MM.1S (cell line): ENCODE data around the gene MYADML2.

Experiments used
- DNase-seq: peaks from one replicate; pipeline ENCODE4 v3.0.0-alpha.2; 2015
- H2AFZ ChIP-seq: fragments of 300-600 bp; sonication (generic); 2 replicates; pipeline ENCODE4 v1.6.0; 2016; ENCODE audit warnings: antibody characterized with exemption, low read length
- H3F3A ChIP-seq: fragments of 300-600 bp; sonication (generic); 2 replicates; pipeline ENCODE4 v1.6.1; 2016; ENCODE audit warnings: mild to moderate bottlenecking, antibody characterized with exemption, low read length, moderate library complexity, mixed read lengths; ENCODE audit not compliant: insufficient read depth
- H3K27ac ChIP-seq: fragments of 300-600 bp; sonication (generic); 2 replicates; pipeline ENCODE4 v1.5.1; 2016; ENCODE audit warnings: mild to moderate bottlenecking, low read length
- H3K27me3 ChIP-seq: fragments of 300-600 bp; sonication (generic); replicated peaks from 2 replicates; pipeline ENCODE4 v1.6.0; 2016; ENCODE audit warnings: low read length; ENCODE audit not compliant: insufficient read depth
- H3K36me3 ChIP-seq: fragments of 300-600 bp; sonication (generic); replicated peaks from 2 replicates; pipeline ENCODE4 v1.6.1; 2016; ENCODE audit warnings: mild to moderate bottlenecking, low read length, mixed read lengths; ENCODE audit not compliant: insufficient read depth
- H3K4me1 ChIP-seq: fragments of 300-600 bp; sonication (generic); 2 replicates; pipeline ENCODE4 v1.6.1; 2016; ENCODE audit warnings: low read length, mixed read lengths
- H3K4me2 ChIP-seq: fragments of 300-600 bp; sonication (generic); 2 replicates; pipeline ENCODE4 v1.6.0; 2016; ENCODE audit warnings: low read depth, low read length
- H3K4me3 ChIP-seq: fragments of 300-600 bp; sonication (generic); 2 replicates; pipeline ENCODE4 v1.5.1; 2016; ENCODE audit warnings: low read length, mixed read lengths
- H3K79me2 ChIP-seq: fragments of 300-600 bp; sonication (generic); 2 replicates; pipeline ENCODE4 v1.6.1; 2016; ENCODE audit warnings: mixed run types, low read length, mixed read lengths
- H3K9ac ChIP-seq: fragments of 300-600 bp; sonication (generic); 2 replicates; pipeline ENCODE4 v1.6.1; 2016; ENCODE audit warnings: low read length, mixed read lengths
- H3K9me2 ChIP-seq: fragments of 300-600 bp; sonication (generic); replicated peaks from 2 replicates; pipeline ENCODE4 v1.6.1; 2016; ENCODE audit warnings: mild to moderate bottlenecking, low read length, mixed read lengths; ENCODE audit not compliant: insufficient read depth
- H3K9me3 ChIP-seq: fragments of 300-600 bp; sonication (generic); replicated peaks from 2 replicates; pipeline ENCODE4 v1.6.1; 2016; ENCODE audit warnings: mild to moderate bottlenecking, low read length, mixed read lengths; ENCODE audit not compliant: insufficient read depth
- H4K20me1 ChIP-seq: fragments of 300-600 bp; sonication (generic); 2 replicates; pipeline ENCODE4 v1.6.1; 2016; ENCODE audit warnings: mild to moderate bottlenecking, low read length, moderate library complexity, mixed read lengths; ENCODE audit not compliant: insufficient read depth
- CTCF ChIP-seq: fragments of 300-600 bp; sonication (generic); IDR thresholded peaks from 2 replicates; pipeline ENCODE4 v1.5.1; 2016; ENCODE audit warnings: antibody characterized with exemption, low read length, mixed read lengths
- EZH2 ChIP-seq: fragments of 300-600 bp; sonication (generic); optimal IDR thresholded peaks from 2 replicates; pipeline ENCODE3; 2017; ENCODE audit warnings: low read depth, mild to moderate bottlenecking, antibody characterized with exemption, low read length, mixed read lengths
- EZH2phosphoT487 ChIP-seq: fragments of 300-600 bp; sonication (generic); IDR thresholded peaks from 2 replicates; pipeline ENCODE4 v1.6.1; 2018; ENCODE audit warnings: antibody characterized with exemption, low read length

MYADML2 gene

GRCh38 chr17:81934850-81935708 lies 12.0 kb downstream of the MYADML2 start:
- Histone ChIP-seq H4K20me1 (no peaks in the 10 kb centered on the region), H3K27me3 (peaks cover 19% of the 10 kb centered on the region), H3K4me2 (no peak overlapping the region), H3K79me2 (peaks cover 12% of the 10 kb centered on the region), H3K4me3 (no peak overlapping the region), H3K4me1 (no peaks in the 10 kb centered on the region), H3K9me3 (no peaks in the 10 kb centered on the region), H2AFZ (no peak overlapping the region), H3K36me3 (no peaks in the 10 kb centered on the region), H3K27ac (no peak overlapping the region), H3K9ac (no peak overlapping the region), H3F3A (no peaks in the 10 kb centered on the region), H3K9me2 (no peaks in the 10 kb centered on the region)
- no peak for DNase-seq
- TF ChIP-seq EZH2phosphoT487 = no peak
- TF ChIP-seq EZH2 = no peak
- TF ChIP-seq CTCF = no peak

GRCh38 chr17:81934098-81934757 lies 12.8 kb downstream of the MYADML2 start:
- no peak overlapping the region for H3K27ac ChIP-seq
- no peaks in the 10 kb centered on the region for H4K20me1 ChIP-seq
- H3F3A ChIP-seq = no peaks in the 10 kb centered on the region
- H3K4me3 ChIP-seq = no peak overlapping the region
- no peaks in the 10 kb centered on the region for H3K4me1 ChIP-seq
- H3K9me3 ChIP-seq = no peaks in the 10 kb centered on the region
- DNase-seq = no peak
- H3K36me3 ChIP-seq = no peaks in the 10 kb centered on the region
- peaks cover 12% of the 10 kb centered on the region for H3K79me2 ChIP-seq
- TF ChIP-seq CTCF (no peak), EZH2phosphoT487 (no peak), EZH2 (no peak)
- H2AFZ ChIP-seq = no peak overlapping the region
- H3K9me2 ChIP-seq = no peaks in the 10 kb centered on the region
- H3K9ac ChIP-seq = no peak overlapping the region
- H3K27me3 ChIP-seq = peaks cover 11% of the 10 kb centered on the region; the same call in 1 of the 2 replicates
- no peak overlapping the region for H3K4me2 ChIP-seq

- Histone ChIP-seq H3K9ac (no peak overlapping the region), H3F3A (no peaks in the 10 kb centered on the region), H3K4me3 (no peak overlapping the region), H3K36me3 (no peaks in the 10 kb centered on the region), H4K20me1 (no peaks in the 10 kb centered on the region), H3K4me2 (no peak overlapping the region), H3K27ac (no peak overlapping the region), H3K4me1 (peaks cover 4% of the 10 kb centered on the region; the same call in 1 of the 2 replicates), H2AFZ (no peak overlapping the region), H3K79me2 (peaks cover 15% of the 10 kb centered on the region), H3K27me3 (peaks cover 1% of the 10 kb centered on the region; the same call in 1 of the 2 replicates), H3K9me3 (no peaks in the 10 kb centered on the region), H3K9me2 (no peaks in the 10 kb centered on the region)
- no peak for DNase-seq
- no peak for TF ChIP-seq CTCF
- TF ChIP-seq EZH2 = no peak
- no peak for TF ChIP-seq EZH2phosphoT487
Measured at GRCh38 chr17:81933178-81933699, 13.8 kb downstream of the MYADML2 start.
